ENCODE data around the gene EEPD1.

The EEPD1 gene

GRCh38 chr7:36182854-36183604, 30.0 kb downstream of the EEPD1 start (continued):
- no peak for TF ChIP-seq ZNF148 (tag by site-specific recombination; IDR thresholded peaks at IDR 0.05; ENCODE audit: borderline replicate concordance)
- TF ChIP-seq ZNF560 (tag by site-specific recombination; IDR thresholded peaks at IDR 0.05; ENCODE audit: borderline replicate concordance), result no peak

DNA sequence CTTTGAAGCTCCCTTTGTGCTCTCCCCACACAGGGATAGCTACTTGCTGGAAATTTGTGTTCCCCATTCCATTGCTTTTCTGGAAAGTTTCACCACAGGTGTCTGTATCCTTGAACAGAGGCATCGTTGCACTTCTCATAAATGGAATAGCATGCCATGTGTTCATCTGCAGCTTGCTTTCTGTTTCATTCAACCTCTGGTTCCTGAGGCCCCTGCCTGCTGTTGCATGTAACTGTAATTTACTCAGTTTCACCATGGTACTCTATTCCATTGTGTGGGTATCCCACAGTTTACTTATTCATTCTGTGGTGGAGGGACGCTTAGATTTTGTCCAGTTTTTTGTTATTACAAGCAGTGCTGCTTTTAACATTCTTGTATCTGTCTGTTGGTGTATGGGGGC, 32.0 kb downstream of the EEPD1 start:
- Histone ChIP-seq H3K9me3 (ENCODE audit: control insufficient read depth, insufficient read depth, low read depth, low read length) (no peaks in the 10 kb centered on the region), H3K4me3 (ENCODE audit: low read depth, low read length) (no peak overlapping the region), H3K27ac (ENCODE audit: extremely low read depth, low read depth, low read length) (no peak overlapping the region), H3K4me1 (ENCODE audit: control insufficient read depth, insufficient read depth, low read length) (no peaks in the 10 kb centered on the region), H3K36me3 (ENCODE audit: control insufficient read depth in 2 of 2, insufficient read depth in 1 of 2, low read length in 2 of 2) (no peaks in the 10 kb centered on the region)
- TF ChIP-seq ZNF677 (tag by site-specific recombination; IDR thresholded peaks at IDR 0.05) (no peak), ZBTB21 (tag by site-specific recombination; IDR thresholded peaks at IDR 0.05) (no peak), ZNF558 (tag by site-specific recombination; IDR thresholded peaks at IDR 0.05) (no peak), ZNF132 (tag by site-specific recombination; IDR thresholded peaks at IDR 0.05; ENCODE audit: borderline replicate concordance) (no peak), ZNF335 (tag by site-specific recombination; conservative IDR thresholded peaks at IDR 0.05) (no peak)
- CTCF ChIA-PET, result no interaction called here
- POLR2A ChIA-PET, result no interaction called here

DNA sequence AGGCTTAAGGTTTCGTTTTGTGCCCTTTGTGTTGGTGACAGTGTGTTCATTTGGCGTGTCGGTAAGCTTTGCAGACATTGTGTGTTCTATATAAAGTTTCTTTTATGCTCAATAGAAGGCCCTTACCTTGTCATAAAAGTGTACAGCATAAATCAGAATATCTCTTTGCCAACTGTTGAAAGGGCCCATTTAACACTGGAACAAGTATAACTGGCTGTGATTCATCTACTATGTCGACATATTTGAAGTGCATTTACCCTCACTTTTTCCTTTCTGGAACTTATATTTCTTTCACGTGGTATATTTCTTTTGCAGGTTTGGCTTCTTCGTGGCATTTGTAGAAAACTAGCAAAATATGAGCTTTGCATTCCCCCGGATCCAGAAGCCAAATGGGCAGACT, 32.7 kb downstream of the EEPD1 start:
- H3K27ac ChIP-seq (ENCODE audit: extremely low read depth, low read depth, low read length), result no peak overlapping the region
- TF ChIP-seq MYNN (tag by site-specific recombination; IDR thresholded peaks at IDR 0.05; ENCODE audit: borderline replicate concordance), result no peak
- TF ChIP-seq BCL11A (tag by site-specific recombination; IDR thresholded peaks at IDR 0.05; ENCODE audit: low read depth), result no peak
- TF ChIP-seq ZNF19 (tag by site-specific recombination; IDR thresholded peaks at IDR 0.05; ENCODE audit: low read depth), result no peak
- no peak for TF ChIP-seq GLI2 (tag by site-specific recombination; IDR thresholded peaks at IDR 0.05; ENCODE audit: borderline replicate concordance, low read depth)
- TF ChIP-seq KLF9 (tag by site-specific recombination; IDR thresholded peaks at IDR 0.05; ENCODE audit: low read depth), result no peak
- TF ChIP-seq HOXC10 (CRISPR knock-in tag; IDR thresholded peaks at IDR 0.05), result no peak
- POLR2A ChIA-PET, result no interaction called here
- H3K4me1 ChIP-seq (ENCODE audit: control insufficient read depth, insufficient read depth, low read length), result no peaks in the 10 kb centered on the region
- H3K4me3 ChIP-seq (ENCODE audit: low read depth, low read length), result no peak overlapping the region
- CTCF ChIA-PET, result no interaction called here
- H3K9me3 ChIP-seq (ENCODE audit: control insufficient read depth, insufficient read depth, low read depth, low read length), result no peaks in the 10 kb centered on the region
- no peaks in the 10 kb centered on the region for H3K36me3 ChIP-seq (ENCODE audit: control insufficient read depth in 2 of 2, insufficient read depth in 1 of 2, low read length in 2 of 2)

DNA sequence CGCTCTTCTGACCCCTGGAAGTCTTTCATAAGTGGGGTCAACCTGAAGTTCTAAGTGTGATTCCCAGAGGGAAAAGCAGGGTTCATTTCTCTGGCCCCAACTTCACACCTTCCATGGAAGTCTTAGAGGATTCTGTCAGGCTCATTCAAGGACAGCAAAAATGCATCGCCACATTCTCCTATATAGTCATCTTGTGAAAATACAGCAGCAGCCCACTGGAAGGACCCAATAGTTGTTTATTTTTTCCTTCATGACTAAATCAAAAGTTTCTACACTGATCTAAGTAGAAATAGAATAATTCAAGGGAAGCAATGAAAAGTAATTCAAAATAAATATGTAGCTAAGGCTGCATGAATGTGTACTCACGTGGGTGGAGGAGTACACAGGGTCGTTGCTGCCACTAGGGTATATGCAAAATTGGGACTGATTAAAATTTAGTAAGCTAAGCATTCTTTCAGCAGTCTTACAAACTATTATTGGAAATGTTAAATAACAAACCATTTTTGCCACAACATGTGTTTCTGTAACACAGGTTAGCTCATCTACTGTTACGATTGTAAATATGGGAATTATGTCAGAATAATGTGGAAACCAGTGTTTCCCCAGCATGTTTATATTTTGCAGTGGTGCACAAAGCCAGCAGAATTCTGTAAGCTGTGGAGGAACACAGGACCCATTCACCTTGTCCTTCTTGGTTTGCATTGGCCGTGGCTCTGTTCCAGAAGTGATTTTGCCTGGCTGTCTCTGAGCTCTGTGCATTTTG, 33.5 kb downstream of the EEPD1 start:
- Histone ChIP-seq H3K27ac (ENCODE audit: extremely low read depth, low read depth, low read length) (no peak overlapping the region), H3K4me3 (ENCODE audit: low read depth, low read length) (no peak overlapping the region), H3K9me3 (ENCODE audit: control insufficient read depth, insufficient read depth, low read depth, low read length) (no peaks in the 10 kb centered on the region), H3K36me3 (ENCODE audit: control insufficient read depth in 2 of 2, insufficient read depth in 1 of 2, low read length in 2 of 2) (no peaks in the 10 kb centered on the region), H3K4me1 (ENCODE audit: control insufficient read depth, insufficient read depth, low read length) (no peaks in the 10 kb centered on the region)
- POLR2A ChIA-PET, result no interaction called here
- CTCF ChIA-PET, result no interaction called here
- TF ChIP-seq ZNF214 (tag by site-specific recombination; IDR thresholded peaks at IDR 0.05; ENCODE audit: borderline replicate concordance) (no peak), ZNF335 (tag by site-specific recombination; conservative IDR thresholded peaks at IDR 0.05) (0 out of 2 replicates have a peak, but pooled peaks have one; percentile 16)
